GM19324 (cell line): Measurements from ENCODE around the gene RPS28.
A peak's percentile ranks its signal among the peaks of the same experiment; 100 is the strongest.
"Not testable (repeated sequence)": the region's sequence is repeated elsewhere in the genome, so short reads cannot be mapped to it uniquely, and the experiment has no call there.

Source experiments
- ATAC-seq: cut with Tn5 transposase; IDR thresholded peaks from one replicate; pipeline ENCODE4 v1.9.1; 2021; ENCODE audit warnings: mild to moderate bottlenecking, moderate library complexity; ENCODE audit not compliant: unreplicated experiment, low FRiP score

Gene RPS28

DNA sequence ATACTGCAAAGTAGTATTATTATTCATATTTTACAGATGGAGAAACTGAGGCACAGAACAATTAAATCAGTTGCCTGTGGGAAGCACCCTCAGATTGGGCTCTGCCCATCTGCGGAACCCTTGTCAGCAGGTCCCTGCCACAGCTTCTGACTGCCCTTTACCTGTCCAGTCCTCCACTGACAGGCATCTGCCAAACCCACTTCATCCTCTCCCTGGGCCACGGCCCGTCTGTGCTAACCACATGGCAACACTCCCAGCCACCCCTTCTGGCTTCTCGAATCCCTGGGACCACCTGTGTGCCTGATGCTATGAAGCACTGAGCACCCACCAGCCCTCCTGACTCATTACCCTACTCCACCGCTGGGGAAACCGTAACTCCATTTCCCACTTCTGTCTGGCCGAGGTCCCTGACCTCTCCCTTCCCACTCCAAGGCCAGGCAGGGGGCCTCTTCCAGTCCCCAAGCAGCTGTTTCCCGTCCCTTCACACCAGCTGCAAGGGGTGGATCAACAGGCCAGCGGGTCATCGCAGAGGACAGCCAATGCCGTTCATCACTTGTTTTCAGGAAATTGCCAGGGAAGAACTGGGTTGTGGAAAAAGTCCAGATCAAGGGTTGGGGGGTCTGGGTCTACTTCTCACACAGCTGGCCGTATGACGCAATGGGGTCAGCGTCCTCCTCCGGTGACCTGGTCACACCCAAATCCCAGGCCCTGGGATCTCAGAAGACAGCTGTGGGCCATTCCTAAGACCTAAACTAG lies 19.2 kb downstream of the RPS28 start:
- no peak for ATAC-seq

DNA sequence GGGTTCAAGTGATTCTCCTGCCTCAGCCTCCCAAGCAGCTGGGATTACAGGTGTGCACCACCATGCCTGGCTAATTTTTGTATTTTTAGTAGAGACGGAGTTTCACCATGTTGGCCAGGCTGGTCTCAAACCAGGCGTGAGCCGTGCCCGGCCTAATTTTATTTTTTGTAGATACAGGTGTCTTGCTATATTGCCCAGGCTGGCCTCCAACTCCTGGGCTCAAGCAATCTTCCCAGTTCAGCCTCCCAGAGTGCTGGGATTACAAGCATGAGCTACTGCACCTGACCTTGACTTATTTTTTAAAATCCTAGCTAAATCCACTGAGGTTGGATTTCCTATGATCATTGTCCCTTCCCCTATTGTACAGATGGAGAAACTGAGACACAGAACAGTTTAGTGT lies 20.2 kb downstream of the RPS28 start:
- not testable (repeated sequence) for ATAC-seq

DNA sequence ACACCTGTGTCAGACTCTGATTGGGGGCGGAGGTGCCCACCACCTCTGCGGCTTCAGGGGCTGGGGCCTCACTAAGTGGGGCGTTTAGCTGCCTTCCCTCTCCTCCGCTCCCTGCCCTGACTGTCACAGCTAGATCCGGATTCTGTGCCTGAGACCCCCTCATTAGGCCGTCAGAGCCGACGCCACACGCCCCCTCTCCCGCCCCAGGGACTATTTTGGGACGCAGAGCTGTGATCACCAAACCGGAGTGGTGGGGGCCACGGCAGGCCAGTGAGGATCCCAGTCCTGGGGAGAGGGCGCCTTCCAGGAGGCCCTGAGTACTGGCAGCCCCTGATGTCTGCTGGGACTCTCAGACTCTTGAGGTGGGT lies 21.0 kb downstream of the RPS28 start:
- ATAC-seq = no peak

DNA sequence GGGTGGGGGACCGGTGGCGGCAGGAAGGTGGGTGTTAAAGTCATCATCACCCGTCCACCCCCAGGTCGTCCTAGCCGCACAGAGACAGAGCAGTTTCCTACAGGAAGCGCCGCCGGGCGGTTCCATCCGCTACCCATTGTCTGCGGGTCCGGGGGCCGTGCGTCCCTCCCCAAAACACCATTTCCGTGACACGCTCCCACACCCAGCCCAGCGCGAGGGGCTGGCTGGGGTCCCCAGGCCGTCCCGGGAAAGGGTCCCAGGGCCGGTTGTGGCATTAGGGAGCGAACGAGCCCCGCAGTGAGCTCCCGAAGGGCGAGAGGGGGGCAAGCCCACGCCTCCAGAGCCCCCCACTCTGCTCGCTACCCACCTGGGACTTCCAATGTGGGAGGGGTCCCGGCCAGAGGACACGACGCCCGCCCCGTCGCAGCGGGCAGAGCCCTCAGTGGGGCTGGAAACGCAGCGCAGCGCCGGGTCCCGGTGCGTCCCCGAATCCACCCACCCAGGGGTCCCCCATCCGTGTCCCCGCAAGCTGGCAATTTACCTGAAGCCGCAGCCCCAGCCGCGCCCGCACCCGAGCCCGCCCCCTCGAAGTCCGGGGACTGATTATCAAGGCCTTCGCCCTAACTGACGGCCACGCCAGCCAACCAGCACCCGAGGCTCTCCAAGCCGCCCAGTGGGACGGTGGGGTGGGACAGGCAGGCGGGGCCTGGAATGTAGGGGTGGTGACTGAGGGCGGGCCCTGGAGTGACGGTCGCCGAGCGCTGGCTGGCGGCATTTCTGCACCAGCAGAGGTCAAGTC lies 21.6 kb downstream of the RPS28 start, which contains the start of gene KANK3:
Gene KANK3, minus strand, starts transcription at position 579 of the 799 bp plus-strand sequence. CDS start 5,434 bp downstream, outside the sequence.
- ATAC-seq = peak; percentile 62

DNA sequence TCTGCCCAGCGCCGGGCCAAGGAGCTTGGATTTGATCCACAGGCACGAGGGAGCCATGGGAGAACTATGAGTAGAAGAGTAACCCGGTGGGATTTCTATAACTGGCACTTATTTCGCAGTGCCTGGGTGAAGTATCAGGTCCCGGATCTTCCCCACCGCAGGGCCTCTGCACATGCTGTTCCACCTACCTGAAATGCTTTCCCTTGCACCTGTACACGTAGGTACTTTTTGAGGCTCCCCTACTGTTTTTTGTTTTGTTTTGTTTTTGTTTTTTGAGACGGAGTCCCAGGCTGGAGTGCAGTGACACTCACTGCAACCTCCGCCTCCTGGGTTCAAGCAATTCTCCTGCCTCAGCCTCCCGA lies 22.2 kb downstream of the RPS28 start:
- no peak for ATAC-seq

DNA sequence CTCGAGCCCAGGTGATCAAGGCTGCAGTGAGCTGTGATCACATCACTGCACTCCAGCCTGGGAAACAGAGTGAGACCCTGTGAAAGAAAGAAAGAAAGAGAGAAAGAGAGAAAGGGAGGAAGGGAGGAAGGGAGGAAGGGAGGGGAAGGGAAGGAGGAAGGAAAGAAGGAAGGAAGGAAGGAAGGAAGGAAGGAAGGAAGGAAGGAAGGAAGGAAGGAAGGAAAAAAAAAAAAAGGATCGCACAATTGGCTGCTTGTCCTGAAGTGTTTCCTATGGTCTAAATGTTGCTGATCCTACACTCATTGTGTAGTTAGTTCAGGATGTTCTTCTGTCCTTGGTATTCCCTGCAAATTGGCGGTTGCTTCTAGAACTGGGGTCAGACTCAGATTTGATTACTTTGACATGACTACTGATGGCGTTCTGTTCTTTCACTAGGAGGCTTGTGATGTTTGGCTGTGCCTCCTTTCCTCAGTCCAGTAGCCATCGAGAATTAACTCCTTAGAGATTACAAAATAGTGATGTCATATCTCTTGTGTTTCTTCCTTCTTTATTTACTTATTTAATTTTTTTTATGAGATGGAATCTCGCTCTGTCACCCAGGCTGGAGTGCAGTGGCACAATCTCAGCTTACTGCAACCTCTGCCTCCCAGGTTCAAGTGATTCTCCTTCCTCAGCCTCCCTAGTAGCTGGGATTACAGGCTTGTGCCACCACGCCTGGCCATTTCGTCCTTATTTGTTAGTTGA lies 28.5 kb downstream of the RPS28 start:
- ATAC-seq = not testable (repeated sequence)

DNA sequence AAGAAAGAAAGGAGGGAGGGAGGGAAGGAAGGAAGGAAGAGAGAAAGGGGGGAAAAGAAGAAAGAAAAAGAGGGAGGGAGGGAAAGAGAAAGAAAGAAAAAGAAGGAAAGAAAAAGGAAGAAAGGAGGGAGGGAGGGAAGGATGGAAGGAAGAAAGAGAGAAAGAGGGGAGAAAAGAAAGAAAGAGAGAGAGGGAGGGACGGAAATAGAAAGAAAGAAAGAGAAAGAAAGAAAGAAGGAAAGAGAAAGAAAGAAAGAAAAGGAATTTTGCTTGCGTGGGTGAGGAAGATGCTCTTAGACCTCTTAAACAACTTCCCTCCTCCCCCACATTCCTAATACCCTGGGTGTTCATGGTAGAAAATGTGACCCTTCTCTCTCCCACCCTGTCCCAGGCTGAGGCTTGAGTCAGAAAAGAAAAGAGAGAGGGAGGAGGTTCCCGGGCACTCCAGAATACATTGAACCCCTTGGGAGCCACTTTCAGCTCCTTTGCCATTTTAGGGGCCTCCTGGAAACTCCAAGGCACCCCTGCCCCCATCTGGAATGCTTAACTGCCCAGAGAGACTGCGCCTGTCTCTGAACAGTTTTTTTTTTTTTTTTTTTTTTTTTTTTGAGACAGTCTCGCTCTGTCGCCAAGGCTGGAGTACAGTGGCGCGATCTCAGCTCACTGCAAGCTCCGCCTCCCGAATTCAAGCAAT lies 31.0 kb downstream of the RPS28 start:
- ATAC-seq = no peak

DNA sequence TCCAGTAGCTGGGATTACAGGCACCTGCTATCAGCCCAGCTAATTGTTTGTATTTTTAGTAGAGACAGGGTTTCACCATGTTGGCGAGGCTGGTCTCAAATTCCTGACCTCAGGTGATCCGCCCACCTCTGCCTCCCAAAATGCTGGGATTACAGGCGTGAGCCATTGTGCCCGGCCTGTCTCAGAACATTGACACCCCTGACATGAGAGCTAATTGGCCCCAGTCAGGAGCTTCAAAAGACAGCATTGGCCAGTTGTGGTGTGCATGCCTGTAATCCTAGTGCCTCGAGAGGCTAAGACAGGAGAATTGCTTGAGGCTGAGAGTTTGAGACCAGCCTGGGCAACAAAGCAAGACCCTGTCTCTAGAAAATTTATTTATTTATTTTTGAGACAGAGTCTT lies 31.5 kb downstream of the RPS28 start:
- ATAC-seq = not testable (repeated sequence)

DNA sequence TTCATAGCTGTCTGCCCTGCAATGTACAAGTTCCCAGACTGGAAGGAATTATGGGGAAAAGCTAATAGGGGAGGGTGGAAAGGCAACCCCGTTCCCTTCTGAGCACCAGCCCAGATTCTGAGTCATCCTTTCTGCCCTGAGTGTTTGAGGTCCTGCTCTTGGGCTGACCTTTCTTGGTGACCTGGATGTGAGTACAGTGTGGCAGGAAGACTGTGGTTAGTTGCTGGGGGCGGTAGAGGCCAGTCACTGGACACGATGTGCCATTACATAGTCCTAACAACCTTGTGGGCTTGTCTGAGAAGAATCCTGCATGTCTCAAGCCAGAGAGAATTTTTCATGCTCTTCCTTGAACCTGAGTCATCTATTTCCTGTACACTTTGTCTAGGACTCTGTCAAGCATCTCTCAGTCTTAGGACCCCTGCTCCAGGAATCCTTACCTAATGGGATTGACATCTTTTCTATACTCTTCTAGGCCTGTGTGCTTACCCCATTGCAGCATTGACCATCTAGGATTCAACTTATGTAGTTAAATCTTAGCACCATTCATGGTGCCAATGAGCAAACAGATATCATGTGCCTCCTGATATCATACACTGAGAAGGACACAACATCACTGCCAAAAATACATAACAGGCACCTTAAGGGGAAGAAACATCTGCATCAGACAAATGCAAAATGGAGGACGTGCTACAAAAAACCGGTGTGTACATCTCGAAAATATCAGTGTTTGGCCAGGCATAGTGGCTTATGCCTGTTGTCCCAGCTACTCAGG lies 34.5 kb downstream of the RPS28 start:
- ATAC-seq = no peak

DNA sequence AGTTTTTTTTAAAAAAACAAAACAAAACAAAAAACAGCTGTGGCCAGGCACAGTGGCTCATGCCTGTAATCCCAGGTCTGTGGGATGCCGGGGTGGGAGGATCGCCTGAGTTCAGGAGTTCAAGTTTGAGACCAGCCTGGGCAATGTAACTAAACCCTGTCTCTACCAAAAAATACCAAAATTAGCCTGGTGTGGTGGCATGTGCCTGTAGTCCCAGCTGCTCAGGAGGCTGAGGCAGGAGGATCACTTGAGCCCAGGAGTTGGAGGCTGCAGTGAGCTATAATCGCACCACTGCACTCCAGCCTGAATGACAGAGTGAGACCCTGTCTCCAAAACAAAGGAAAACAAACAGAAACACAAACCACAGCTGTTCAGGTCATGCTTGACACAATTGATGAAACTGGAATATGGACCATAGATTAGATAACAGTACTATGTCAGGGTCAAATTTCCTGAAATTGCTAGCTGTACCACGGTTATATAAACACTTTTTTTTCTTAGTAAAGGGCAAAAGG lies 35.8 kb downstream of the RPS28 start:
- ATAC-seq = no peak

DNA sequence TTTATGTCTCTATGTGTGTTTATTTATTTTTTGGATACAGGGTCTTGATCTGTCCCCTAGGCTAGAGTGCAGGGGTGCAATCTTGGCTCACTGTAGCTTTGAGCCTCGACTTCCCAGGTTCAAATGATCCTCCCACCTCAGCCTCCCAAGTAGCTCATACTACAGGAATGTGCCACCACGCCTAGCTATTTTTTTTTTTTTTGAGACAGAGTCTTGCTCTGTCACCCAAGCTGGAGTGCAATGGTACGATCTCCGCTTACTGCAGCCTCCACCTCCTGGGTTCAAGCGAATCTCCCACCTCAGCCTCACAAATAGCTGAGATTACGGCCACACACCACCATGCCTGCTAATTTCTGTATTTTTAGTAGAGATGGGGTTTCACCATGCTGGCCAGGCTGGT lies 37.7 kb downstream of the RPS28 start:
- ATAC-seq = no peak

DNA sequence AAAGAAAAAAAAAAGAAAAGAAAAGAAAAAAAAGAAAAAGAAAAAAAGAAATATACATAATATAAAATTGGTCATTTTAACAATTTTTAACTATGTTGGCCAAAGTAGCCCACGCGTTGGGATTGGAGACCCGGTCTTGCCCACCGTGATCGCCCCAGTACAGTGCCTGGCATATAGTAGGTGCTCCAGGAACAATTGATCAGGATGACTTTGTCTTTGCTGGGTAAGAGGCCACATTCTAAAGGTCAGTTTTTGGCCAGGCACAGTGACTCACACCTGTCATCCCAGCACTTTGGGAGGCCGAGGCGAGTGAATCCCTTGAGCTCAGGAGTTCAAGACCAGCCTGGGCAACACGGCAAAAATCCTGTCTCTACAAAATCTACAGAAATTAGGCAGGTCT lies 38.9 kb downstream of the RPS28 start:
- ATAC-seq = no peak

DNA sequence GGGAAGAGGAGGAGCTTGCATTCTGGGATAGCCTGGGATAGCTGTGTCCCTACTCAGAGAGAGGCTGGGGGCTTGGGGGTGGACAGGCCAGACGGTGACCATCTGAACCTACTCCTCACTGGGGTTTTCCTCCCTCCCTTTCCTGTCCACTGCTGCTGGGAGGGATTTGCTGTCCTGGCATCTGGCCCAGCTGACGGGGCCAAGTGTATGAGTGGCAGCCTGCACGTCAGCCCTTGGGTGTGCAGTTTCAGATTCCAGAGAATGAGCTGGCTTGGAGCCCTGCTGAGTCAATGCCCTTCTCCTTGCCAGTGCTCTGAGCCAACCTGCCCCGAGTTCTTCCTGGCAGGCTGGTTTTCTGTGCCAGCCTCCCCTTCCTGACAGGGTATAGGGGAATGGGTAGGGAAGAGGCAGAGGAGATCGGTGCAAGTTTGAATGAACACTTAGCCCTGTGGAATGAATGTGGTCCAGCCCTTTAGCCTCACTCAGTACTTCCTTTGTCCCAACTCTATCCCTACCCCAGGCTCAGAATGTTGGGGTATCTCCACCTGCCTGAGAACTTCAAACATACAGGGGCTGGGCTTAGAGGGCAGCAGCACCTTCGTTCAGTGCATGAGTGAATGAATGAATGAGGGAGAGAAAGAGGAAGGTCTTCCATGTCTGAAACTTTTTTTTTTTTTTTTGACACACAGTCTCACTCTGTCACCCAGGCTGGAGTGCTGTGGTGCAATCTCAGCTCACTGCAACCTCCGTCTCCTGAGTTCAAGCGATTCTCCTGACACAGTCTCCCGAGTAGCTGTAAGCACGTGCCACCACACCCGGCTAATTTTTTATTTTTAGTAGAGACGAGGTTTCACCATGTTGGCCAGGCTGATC lies 40.9 kb downstream of the RPS28 start:
- no peak for ATAC-seq

DNA sequence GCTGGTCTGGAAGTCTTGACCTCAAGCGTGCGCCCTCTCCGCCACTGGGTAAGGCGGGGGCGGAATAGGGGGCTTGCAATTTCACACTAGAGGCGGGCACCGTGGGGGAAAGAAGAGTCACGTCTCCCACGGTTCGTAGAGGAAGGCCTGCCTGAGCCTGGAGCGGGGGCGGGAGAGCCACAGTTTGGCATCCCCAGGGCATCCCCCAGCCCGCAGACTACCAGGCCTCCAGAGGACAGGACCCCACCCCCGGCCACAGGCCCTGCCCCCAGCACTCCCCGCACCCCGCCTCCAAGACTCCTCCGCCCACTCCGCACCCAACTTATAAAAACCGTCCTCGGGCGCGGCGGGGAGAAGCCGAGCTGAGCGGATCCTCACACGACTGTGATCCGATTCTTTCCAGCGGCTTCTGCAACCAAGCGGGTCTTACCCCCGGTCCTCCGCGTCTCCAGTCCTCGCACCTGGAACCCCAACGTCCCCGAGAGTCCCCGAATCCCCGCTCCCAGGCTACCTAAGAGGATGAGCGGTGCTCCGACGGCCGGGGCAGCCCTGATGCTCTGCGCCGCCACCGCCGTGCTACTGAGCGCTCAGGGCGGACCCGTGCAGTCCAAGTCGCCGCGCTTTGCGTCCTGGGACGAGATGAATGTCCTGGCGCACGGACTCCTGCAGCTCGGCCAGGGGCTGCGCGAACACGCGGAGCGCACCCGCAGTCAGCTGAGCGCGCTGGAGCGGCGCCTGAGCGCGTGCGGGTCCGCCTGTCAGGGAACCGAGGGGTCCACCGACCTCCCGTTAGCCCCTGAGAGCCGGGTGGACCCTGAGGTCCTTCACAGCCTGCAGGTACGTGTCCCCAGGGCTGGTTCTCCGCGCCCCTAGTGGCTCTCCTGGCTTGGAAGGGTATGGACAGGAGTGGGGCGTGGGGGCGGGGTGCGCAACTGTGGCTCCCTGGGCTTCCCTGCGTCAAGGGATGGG lies 42.8 kb downstream of the RPS28 start, which contains the start of gene ANGPTL4:
Gene ANGPTL4, plus strand, starts transcription at position 353 of the 969 bp plus-strand sequence. Its CDS starts 167 bp downstream, at position 520.
- no peak for ATAC-seq

DNA sequence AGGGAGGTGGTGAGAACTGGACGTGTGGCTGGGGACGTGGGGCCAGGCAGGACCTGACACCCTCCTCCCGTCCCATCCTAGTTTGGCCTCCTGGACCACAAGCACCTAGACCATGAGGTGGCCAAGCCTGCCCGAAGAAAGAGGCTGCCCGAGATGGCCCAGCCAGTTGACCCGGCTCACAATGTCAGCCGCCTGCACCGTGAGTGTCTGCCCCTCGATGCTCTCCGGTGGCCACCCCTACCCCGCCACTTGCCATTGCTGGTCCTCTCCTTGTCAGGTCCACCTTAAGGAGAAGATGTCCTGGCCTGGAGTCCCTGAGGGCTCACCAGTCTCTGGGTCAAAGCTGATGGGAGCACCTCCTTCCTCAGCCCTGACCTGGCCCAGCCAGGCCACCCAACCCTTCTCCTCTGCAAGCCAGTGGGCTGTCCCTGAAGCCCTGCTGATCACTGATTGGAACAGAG lies 44.9 kb downstream of the RPS28 start:
- no peak for ATAC-seq

DNA sequence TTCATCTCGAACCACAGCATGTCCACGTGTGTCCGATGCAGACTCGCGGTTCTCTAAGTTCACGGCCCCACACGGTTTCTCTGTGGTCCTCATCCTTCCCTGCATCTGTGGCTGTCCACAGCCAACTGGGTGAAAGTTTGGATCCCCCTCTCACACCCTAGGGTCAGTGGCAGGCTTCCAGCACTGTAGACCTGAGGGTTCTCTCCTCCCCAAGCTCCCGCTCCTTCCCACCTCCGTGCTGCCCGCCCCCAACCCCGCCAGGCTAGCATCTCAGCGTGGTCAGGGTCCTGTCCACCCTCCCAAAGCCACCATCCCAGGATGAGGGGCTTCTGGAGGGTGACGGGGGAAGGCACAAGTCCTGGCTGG lies 45.6 kb downstream of the RPS28 start:
- no peak for ATAC-seq

DNA sequence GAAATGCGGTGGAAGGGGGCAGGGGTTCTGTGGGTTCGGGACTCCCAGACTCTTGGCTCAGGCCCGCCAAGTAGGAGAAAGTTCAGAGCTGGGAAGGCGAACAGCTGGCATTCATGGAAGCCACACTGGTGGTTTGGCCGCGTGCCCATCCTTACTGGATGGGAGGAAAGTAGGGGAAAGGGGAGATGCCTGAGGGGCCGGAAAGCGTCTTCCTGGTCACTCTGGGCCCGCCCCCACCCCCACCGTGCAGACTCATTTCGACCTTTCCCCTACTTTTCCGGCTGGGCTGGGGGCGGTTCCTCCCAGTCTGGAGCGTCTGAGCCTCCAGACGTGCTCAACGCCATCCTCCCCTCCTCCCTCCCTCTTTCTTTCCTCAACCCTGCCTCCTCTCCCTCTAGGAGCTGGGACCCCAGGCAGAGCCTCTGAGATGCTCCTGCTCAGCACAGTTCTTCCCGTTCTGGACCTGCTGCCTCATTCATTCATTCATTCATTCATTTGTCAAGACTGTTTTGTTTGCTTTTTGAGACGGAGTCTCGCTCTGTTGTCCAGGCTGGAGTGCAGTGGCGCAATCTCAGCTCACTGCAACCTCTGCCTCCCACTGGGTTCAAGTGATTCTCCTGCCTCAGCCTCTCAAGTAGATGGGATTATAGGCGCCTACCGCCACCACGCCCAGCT lies 46.2 kb downstream of the RPS28 start:
- no peak for ATAC-seq
